Right lobe of liver (tissue), 6 donors: ENCODE measurements around the gene MRPS6. TPM values are rescaled to one million over a fixed set of nuclear protein-coding genes. Genes with fewer than 3 reads are reported as not detected.

Source experiments
- ATAC-seq, 4 donors: fragments of 200-7000 bp; cut with Tn5 transposase; one replicate each; pipeline ENCODE4 v1.9.1; 2020; ENCODE audit warnings: mild to moderate bottlenecking in 4 of 4, moderate library complexity in 4 of 4
- DNase-seq, 3 donors: peaks; one replicate each; pipeline ENCODE4 v3.0.0-alpha.2; 2020
- H3K27ac ChIP-seq, 3 donors: fragments of 200-600 bp; one replicate each; pipeline ENCODE4 v1.8.0; 2022
- H3K27me3 ChIP-seq, 2 donors: fragments of 200-600 bp; one replicate each; pipeline ENCODE4 v1.8.0; 2022
- H3K36me3 ChIP-seq, 4 donors: fragments of 200-600 bp; sonication (generic) in 1 of 4; one replicate each; pipeline versions ENCODE4 v1.5.1 to v1.8.0; 2017 to 2022; ENCODE audit warnings: control low read depth in 1 of 4
- H3K4me1 ChIP-seq, 4 donors: fragments of 200-600 bp; sonication (generic) in 1 of 4; one replicate each; pipeline versions ENCODE4 v1.5.1 to v1.8.0; 2017 to 2022; ENCODE audit warnings: control low read depth in 1 of 4
- H3K4me3 ChIP-seq, 3 donors: fragments of 200-600 bp; one replicate each; pipeline ENCODE4 v1.8.0; 2022
- H3K9me3 ChIP-seq, 4 donors: fragments of 200-600 bp; sonication (generic) in 1 of 4; one replicate each; pipeline versions ENCODE4 v1.5.1 to v1.8.0; 2017 to 2022; ENCODE audit warnings: control low read depth in 1 of 4
- CTCF ChIP-seq, 4 donors: fragments of 200-600 bp in 3 of 4; fragments of 450-650 bp in 1 of 4; IDR thresholded peaks; one replicate each; pipeline versions ENCODE4 v1.5.1 to v1.8.0; 2016 to 2022; ENCODE audit warnings: antibody characterized with exemption in 4 of 4, mild to moderate bottlenecking in 2 of 4
- POLR2A ChIP-seq: fragments of 450-650 bp; IDR thresholded peaks from one replicate; pipeline ENCODE4 v1.6.1; 2017; ENCODE audit warnings: antibody characterized with exemption, mild to moderate bottlenecking
- WGBS: methylation state at CpG from one replicate; pipeline ENCODE4 v1.1.6; 2018; ENCODE audit warnings: low coverage, low lambda C conversion rate; ENCODE audit not compliant: insufficient coverage; ENCODE audit errors: missing lambda C conversion rate; 5-methylcytosine and 5-hydroxymethylcytosine counted together
- intact Hi-C, 2 donors: fragments of 100-400 bp; cut with DNase I; formaldehyde crosslinking; loops; one replicate each; pipeline versions ENCODE4 v1.11.2 to v1.14.1; 2022
- total RNA-seq, 6 experiments: library from RNA; depleted of rRNA in 2 of 6; stranded (reverse); fragments of >200 nt in 2 of 6; fragmentation: NEBNext Ultra II Directional in 3 of 6; extraction: Animal tissue kit (Norgen Biotek cat#: 25700) in 3 of 6; gene quantifications; one replicate each; pipeline versions ENCODE4 v1.1.0 to v1.2.4, GENCODE V29; 2016 to 2023
- donor health status: DM: no; HTN: yes; CAD: no.
- donor health status: DM: no; HTN: no; CAD: no.
- donor health status: DM: no; HTN: no; CAD: no.
- donor health status: DM: no; HTN: yes; CAD: no.
- donor health status: DM: no; HTN: yes; CAD: no.

MRPS6 gene
- total RNA-seq, 6 experiments from 2014 or later = 16.0 to 30.0 (median 24.5) TPM

GRCh38 chr21:34132202-34132601 is 58.8 kb downstream of the MRPS6 start:
- no peaks in the 10 kb centered on the region for H3K27me3 ChIP-seq
- no peaks in the 10 kb centered on the region for H3K9me3 ChIP-seq
- ATAC-seq (no peak), DNase-seq (no peak)
- intact Hi-C loops = no loop called here
- H3K36me3 ChIP-seq = no peaks in the 10 kb centered on the region
- H3K27ac ChIP-seq = no peak overlapping the region
- WGBS = 90% methylated on average over 7 of the region's 13 CpGs
- H3K4me1 ChIP-seq = peaks cover 0 to 5% (median 0%) of the 10 kb centered on the region in 4 donors
- TF ChIP-seq POLR2A = no peak
- no peak for TF ChIP-seq CTCF (IDR thresholded peaks at IDR 0.05)
- H3K4me3 ChIP-seq = no peak overlapping the region

- ATAC-seq = no peak
Observed at GRCh38 chr21:34132926-34133325, 59.5 kb downstream of the MRPS6 start.

GRCh38 chr21:34133392-34133791 is 60.0 kb downstream of the MRPS6 start:
- Histone ChIP-seq H3K4me3 (no peak overlapping the region), H3K9me3 (no peaks in the 10 kb centered on the region), H3K27ac (no peak overlapping the region), H3K36me3 (no peaks in the 10 kb centered on the region), H3K4me1 (no peaks in the 10 kb centered on the region), H3K27me3 (no peaks in the 10 kb centered on the region)
- intact Hi-C loops = no loop called here
- no CpG with 5 or more reads among the region's 1 CpG for WGBS
- ATAC-seq (peak in 1 of 4 donors; percentile 15), DNase-seq (no peak)
- TF ChIP-seq POLR2A = no peak
- TF ChIP-seq CTCF (IDR thresholded peaks at IDR 0.05) = no peak

More at GRCh38 chr21:34132926-34133325, 59.5 kb downstream of the MRPS6 start:
- intact Hi-C loops = no loop called here
- peaks cover 0 to 3% (median 0%) of the 10 kb centered on the region in 4 donors for H3K4me1 ChIP-seq
- no peaks in the 10 kb centered on the region for H3K36me3 ChIP-seq
- TF ChIP-seq POLR2A (no peak), CTCF (IDR thresholded peaks at IDR 0.05) (no peak)
- H3K9me3 ChIP-seq = no peaks in the 10 kb centered on the region
- no peak overlapping the region for H3K27ac ChIP-seq
- WGBS = 68% methylated on average over 4 of the region's 4 CpGs
- H3K27me3 ChIP-seq = no peaks in the 10 kb centered on the region
- DNase-seq = no peak
- H3K4me3 ChIP-seq = no peak overlapping the region

GRCh38 chr21:34133802-34134201 is 60.4 kb downstream of the MRPS6 start:
- Histone ChIP-seq H3K36me3 (no peaks in the 10 kb centered on the region), H3K27ac (no peak overlapping the region), H3K27me3 (no peaks in the 10 kb centered on the region), H3K4me3 (no peak overlapping the region), H3K9me3 (no peaks in the 10 kb centered on the region), H3K4me1 (no peaks in the 10 kb centered on the region)
- TF ChIP-seq CTCF (IDR thresholded peaks at IDR 0.05) (peak in 3 of 4 donors; percentile 5 to 12 (median 12)), POLR2A (no peak)
- ATAC-seq = peak in 1 of 4 donors; percentile 39
- intact Hi-C loops = no loop called here
- no peak for DNase-seq
- WGBS = 85% methylated on average over 2 of the region's 2 CpGs

GRCh38 chr21:34135330-34135729 is 62.0 kb downstream of the MRPS6 start:
- WGBS = 96% methylated on average over 3 of the region's 5 CpGs
- H3K4me1 ChIP-seq = peaks cover 0 to under 1% (median 0%) of the 10 kb centered on the region in 4 donors
- no peak for DNase-seq
- H3K27me3 ChIP-seq = no peaks in the 10 kb centered on the region
- no peaks in the 10 kb centered on the region for H3K9me3 ChIP-seq
- TF ChIP-seq POLR2A (no peak), CTCF (IDR thresholded peaks at IDR 0.05) (no peak)
- ATAC-seq = peak in 1 of 4 donors; percentile 31
- no peaks in the 10 kb centered on the region for H3K36me3 ChIP-seq
- H3K27ac ChIP-seq = no peak overlapping the region
- H3K4me3 ChIP-seq = no peak overlapping the region
- intact Hi-C loops = no loop called here
